Neuronal stem cell (in vitro differentiated cells): Measurements from ENCODE around the gene SPRYD3.

ENCODE experiments used
- DNase-seq: peaks from one replicate; pipeline ENCODE4 v3.0.0-alpha.2; 2013; ENCODE audit warnings: low spot score
- H2AFZ ChIP-seq: one replicate; pipeline ENCODE4 v1.6.1; 2013; ENCODE audit warnings: mild to moderate bottlenecking, low read length, inconsistent platforms
- H2AK5ac ChIP-seq: 2 replicates; pipeline ENCODE4 v1.6.1; 2013; ENCODE audit warnings: low read depth, mild to moderate bottlenecking, inconsistent platforms, low read length, moderate library complexity, mixed read lengths
- H2BK120ac ChIP-seq: 2 replicates; pipeline ENCODE4 v1.6.1; 2013; ENCODE audit warnings: low read depth, mild to moderate bottlenecking, inconsistent platforms, low read length, moderate library complexity, mixed read lengths
- H2BK12ac ChIP-seq: one replicate; pipeline ENCODE4 v1.6.1; 2013; ENCODE audit warnings: low read length, inconsistent platforms
- H2BK15ac ChIP-seq: 2 replicates; pipeline ENCODE4 v1.6.1; 2013; ENCODE audit warnings: mild to moderate bottlenecking, low read length, inconsistent platforms, mixed read lengths
- H2BK5ac ChIP-seq: one replicate; pipeline ENCODE4 v1.6.1; 2013; ENCODE audit warnings: inconsistent platforms, mild to moderate bottlenecking, low read length, moderate library complexity
- H3K14ac ChIP-seq: one replicate; pipeline ENCODE4 v1.6.1; 2013; ENCODE audit warnings: low read length, inconsistent platforms
- H3K18ac ChIP-seq: 2 replicates; pipeline ENCODE4 v1.6.1; 2013; ENCODE audit warnings: low read length, inconsistent platforms
- H3K23ac ChIP-seq: 2 replicates; pipeline ENCODE4 v1.6.1; 2013; ENCODE audit warnings: low read depth, mild to moderate bottlenecking, mixed read lengths, low read length, inconsistent platforms; ENCODE audit not compliant: poor library complexity
- H3K27ac ChIP-seq: replicated peaks from 3 replicates; pipeline ENCODE4 v1.5.1; 2013; ENCODE audit warnings: low read length, inconsistent platforms
- H3K27me3 ChIP-seq, 3 experiments: 2 replicates each; pipeline ENCODE4 v1.6.1; 2013; ENCODE audit warnings: low read length in 3 of 3, mild to moderate bottlenecking in 2 of 3, inconsistent platforms in 1 of 3, low read depth in 1 of 3, mixed read lengths in 1 of 3, moderate library complexity in 1 of 3; ENCODE audit not compliant: control insufficient read depth in 3 of 3, insufficient read depth in 3 of 3
- H3K36me3 ChIP-seq, 2 donors: replicated peaks in 1 of 2; 2 replicates each; pipeline ENCODE4 v1.6.1; 2013; ENCODE audit warnings: low read length in 2 of 2; ENCODE audit not compliant: control insufficient read depth in 2 of 2, insufficient read depth in 2 of 2
- H3K4ac ChIP-seq: 2 replicates; pipeline ENCODE4 v1.6.1; 2013; ENCODE audit warnings: inconsistent platforms, mild to moderate bottlenecking, low read length, moderate library complexity
- H3K4me1 ChIP-seq, 2 donors: 1 replicate in 1 of 2; 2 replicates in 1 of 2; pipeline ENCODE4 v1.6.1; 2013; ENCODE audit warnings: low read length in 2 of 2, low read depth in 1 of 2; ENCODE audit not compliant: control insufficient read depth in 2 of 2, insufficient read depth in 1 of 2
- H3K4me2 ChIP-seq: one replicate; pipeline ENCODE4 v1.6.1; 2013; ENCODE audit warnings: mild to moderate bottlenecking, low read length, inconsistent platforms; ENCODE audit not compliant: insufficient read depth, poor library complexity, severe bottlenecking
- H3K4me3 ChIP-seq, 2 donors: 2 replicates each; pipeline ENCODE4 v1.5.1; 2013; ENCODE audit warnings: low read length in 2 of 2, mild to moderate bottlenecking in 2 of 2, inconsistent platforms in 1 of 2, moderate library complexity in 1 of 2
- H3K79me1 ChIP-seq: one replicate; pipeline ENCODE4 v1.6.1; 2013; ENCODE audit warnings: low read depth, mild to moderate bottlenecking, inconsistent platforms, low read length, moderate library complexity
- H3K9ac ChIP-seq: one replicate; pipeline ENCODE4 v1.6.1; 2013; ENCODE audit warnings: mild to moderate bottlenecking, low read depth, low read length, inconsistent platforms; ENCODE audit not compliant: poor library complexity
- H3K9me3 ChIP-seq, 2 donors: replicated peaks in 1 of 2; 2 replicates each; pipeline versions ENCODE3 to v1.6.1; 2013; ENCODE audit warnings: low read length in 2 of 2, mild to moderate bottlenecking in 2 of 2, inconsistent platforms in 1 of 2, low read depth in 1 of 2, mixed read lengths in 1 of 2, moderate library complexity in 1 of 2; ENCODE audit not compliant: control insufficient read depth in 2 of 2, insufficient read depth in 1 of 2
- H4K8ac ChIP-seq: one replicate; pipeline ENCODE4 v1.6.1; 2013; ENCODE audit warnings: low read depth, mild to moderate bottlenecking, inconsistent platforms, low read length, moderate library complexity
- H4K91ac ChIP-seq: one replicate; pipeline ENCODE4 v1.6.1; 2013; ENCODE audit warnings: low read length, low read depth, mild to moderate bottlenecking, inconsistent platforms; ENCODE audit not compliant: poor library complexity
- WGBS, 2 donors: extraction: QIAGEN DNeasy Blood & Tissue Kit; methylation state at CpG; one replicate each; pipeline ENCODE4 v1.1.7; 2013; ENCODE audit warnings: missing lambda C conversion rate in 2 of 2, mixed read lengths in 1 of 2; ENCODE audit not compliant: insufficient read length in 2 of 2, insufficient replicate concordance in 1 of 2; ENCODE audit errors: extremely low coverage in 2 of 2; 5-methylcytosine and 5-hydroxymethylcytosine counted together

Gene SPRYD3

DNA sequence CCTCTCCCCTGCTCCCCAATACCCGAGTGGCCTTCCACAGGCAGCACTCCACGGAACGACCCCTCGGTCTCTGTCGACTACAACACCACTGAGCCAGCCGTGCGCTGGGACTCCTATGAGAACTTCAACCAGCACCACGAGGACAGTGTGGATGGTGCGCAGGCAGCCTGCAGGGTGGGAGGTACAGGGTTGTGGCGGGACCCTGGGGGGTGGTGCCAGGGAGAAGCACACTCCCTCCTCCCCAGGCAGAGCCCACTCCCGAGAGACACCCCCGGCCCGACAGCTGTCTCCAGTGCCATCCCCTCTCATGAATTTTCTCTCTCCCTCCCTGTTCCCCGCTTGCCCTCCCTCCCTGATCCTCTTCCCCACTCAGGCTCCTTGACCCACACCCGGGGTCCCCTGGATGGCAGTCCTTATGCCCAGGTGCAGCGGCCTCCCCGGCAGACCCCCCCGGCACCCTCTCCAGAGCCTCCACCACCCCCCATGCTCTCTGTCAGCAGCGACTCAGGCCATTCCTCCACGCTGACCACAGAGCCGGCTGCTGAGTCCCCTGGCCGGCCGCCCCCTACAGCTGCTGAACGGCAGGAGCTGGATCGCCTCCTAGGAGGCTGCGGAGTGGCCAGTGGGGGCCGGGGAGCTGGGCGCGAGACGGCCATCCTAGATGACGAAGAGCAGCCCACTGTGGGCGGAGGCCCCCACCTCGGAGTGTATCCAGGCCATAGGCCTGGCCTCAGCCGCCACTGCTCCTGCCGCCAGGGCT, 20.3 kb downstream of the SPRYD3 start:
- Histone ChIP-seq H3K23ac (peak overlapping the region; percentile 89), H2BK12ac (no peak overlapping the region), H2AFZ (no peak overlapping the region), H3K4me2 (no peak overlapping the region), H3K9ac (no peak overlapping the region), H3K18ac (no peak overlapping the region), H4K91ac (no peak overlapping the region), H4K8ac (no peak overlapping the region), H3K4me1 (peaks cover 0 to 2% of the 10 kb centered on the region in 2 donors), H2BK15ac (no peak overlapping the region), H3K14ac (no peak overlapping the region), H3K9me3 (no peaks in the 10 kb centered on the region), H3K27me3 (no peaks in the 10 kb centered on the region), H2BK5ac (no peak overlapping the region), H2AK5ac (peak overlapping the region; percentile 97), H3K36me3 (no peaks in the 10 kb centered on the region), H3K79me1 (no peaks in the 10 kb centered on the region), H3K4me3 (no peak overlapping the region), H2BK120ac (no peak overlapping the region), H3K4ac (no peak overlapping the region), H3K27ac (no peak overlapping the region)
- no CpG with 5 or more reads among the region's 35 CpGs for WGBS, 2 donors
- no peak for DNase-seq

DNA sequence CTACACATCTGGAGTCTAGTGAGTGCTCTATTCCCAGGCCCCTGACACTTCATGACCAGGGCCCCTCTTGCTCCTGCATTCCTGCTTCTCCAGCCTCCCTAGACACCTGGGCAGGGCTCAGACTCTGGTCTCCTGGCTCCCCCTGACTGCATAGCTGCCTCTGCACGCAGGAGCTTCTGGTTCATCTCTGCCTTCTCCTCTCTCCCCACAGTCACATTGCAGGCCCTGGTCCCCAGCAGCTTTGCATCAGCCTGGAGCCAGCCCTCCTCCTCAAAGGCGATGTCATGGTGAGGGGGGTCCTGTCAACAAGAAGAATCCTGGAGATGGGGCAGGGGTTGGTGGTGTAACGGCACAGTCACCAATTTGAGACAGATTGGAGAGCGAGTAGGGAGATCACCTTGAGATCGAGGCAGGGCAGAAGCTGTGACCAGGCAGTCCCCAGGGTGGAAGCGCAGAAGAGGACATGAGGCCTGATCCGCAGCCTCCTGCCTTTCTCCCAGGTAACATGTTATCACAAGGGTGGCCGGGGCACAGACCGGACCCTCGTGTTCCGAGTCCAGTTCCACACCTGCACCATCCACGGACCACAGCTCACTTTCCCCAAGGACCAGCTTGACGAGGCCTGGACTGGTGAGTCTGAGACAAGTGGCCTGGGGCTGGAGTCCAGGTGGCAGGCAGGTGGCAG, 21.2 kb downstream of the SPRYD3 start:
- WGBS, 2 donors = no CpG with 5 or more reads among the region's 13 CpGs

DNA sequence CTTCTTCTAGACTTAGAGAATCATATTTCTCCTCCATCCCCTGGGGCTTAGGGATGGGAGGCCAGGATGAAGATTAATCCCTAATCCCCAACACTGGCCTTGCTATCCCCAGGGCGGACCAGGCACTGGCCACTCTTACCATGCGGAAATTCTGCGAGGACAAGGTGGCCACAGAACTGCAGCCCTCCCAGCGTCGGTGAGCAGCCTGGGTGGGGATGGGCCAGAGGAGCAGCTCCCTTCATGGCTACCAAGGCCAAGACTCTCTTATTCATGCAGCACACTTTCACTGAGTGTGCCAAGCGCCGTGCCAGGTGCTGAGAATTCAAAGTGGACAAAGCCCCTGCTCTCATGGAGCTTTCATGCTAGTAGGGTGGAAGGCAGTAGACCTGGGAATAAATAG, 22.3 kb downstream of the SPRYD3 start:
- DNase-seq = no peak
- Histone ChIP-seq H3K9me3 (no peaks in the 10 kb centered on the region), H3K4me2 (no peak overlapping the region), H4K8ac (no peak overlapping the region), H3K23ac (no peak overlapping the region), H2BK120ac (no peak overlapping the region), H3K4ac (no peak overlapping the region), H2BK15ac (no peak overlapping the region), H3K9ac (no peak overlapping the region), H3K36me3 (no peaks in the 10 kb centered on the region), H3K4me3 (no peak overlapping the region), H2AFZ (no peak overlapping the region), H3K79me1 (no peaks in the 10 kb centered on the region), H3K18ac (no peak overlapping the region), H3K14ac (no peak overlapping the region), H2AK5ac (no peak overlapping the region), H3K27me3 (no peaks in the 10 kb centered on the region), H4K91ac (no peak overlapping the region), H2BK12ac (no peak overlapping the region), H3K27ac (no peak overlapping the region), H2BK5ac (no peak overlapping the region), H3K4me1 (peaks cover 0 to 6% of the 10 kb centered on the region in 2 donors)
- no CpG with 5 or more reads among the region's 7 CpGs for WGBS, 2 donors

More for the DNA sequence above, 21.2 kb downstream of the SPRYD3 start:
- Histone ChIP-seq H3K23ac (peak overlapping the region; percentile 34), H3K36me3 (no peaks in the 10 kb centered on the region), H2BK15ac (peak overlapping the region; percentile 62), H3K9ac (peak overlapping the region; percentile 13), H4K8ac (no peak overlapping the region), H3K4me2 (no peak overlapping the region), H3K27me3 (no peaks in the 10 kb centered on the region), H2BK12ac (no peak overlapping the region), H3K79me1 (no peaks in the 10 kb centered on the region), H2BK120ac (no peak overlapping the region), H3K18ac (peak overlapping the region; percentile 41), H3K4ac (no peak overlapping the region), H4K91ac (no peak overlapping the region), H3K9me3 (no peaks in the 10 kb centered on the region), H3K27ac (no peak overlapping the region), H2AK5ac (peak overlapping the region; percentile 39), H3K14ac (no peak overlapping the region), H3K4me1 (peaks cover 0 to 6% of the 10 kb centered on the region in 2 donors), H2AFZ (no peak overlapping the region), H2BK5ac (no peak overlapping the region), H3K4me3 (no peak overlapping the region)
- no peak for DNase-seq

DNA sequence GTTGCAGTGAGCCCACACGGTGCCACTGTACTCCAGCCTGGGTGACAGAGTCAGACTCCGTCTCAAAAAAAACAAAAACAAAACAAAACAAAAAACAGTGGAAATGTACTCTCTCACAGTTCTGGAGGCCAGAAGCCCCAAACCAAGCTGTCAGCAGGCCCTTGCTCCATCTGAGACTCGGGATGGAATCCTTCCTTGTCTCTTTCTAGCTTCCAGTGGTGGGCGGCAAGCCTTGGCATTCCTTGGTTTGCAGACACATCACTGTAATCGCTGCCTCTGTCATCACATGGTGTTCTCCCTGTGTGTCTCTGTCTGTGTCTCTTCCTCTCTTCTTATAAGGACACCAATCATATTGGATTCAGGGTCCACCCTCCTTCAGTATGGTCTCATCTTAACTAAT, 22.9 kb downstream of the SPRYD3 start:
- WGBS, 2 donors = no CpG with 5 or more reads among the region's 5 CpGs
- no peak overlapping the region for H2BK120ac ChIP-seq
- no peaks in the 10 kb centered on the region for H3K27me3 ChIP-seq
- peaks cover 5 to 8% of the 10 kb centered on the region in 2 donors for H3K4me1 ChIP-seq
- H3K23ac ChIP-seq = no peak overlapping the region
- H2BK15ac ChIP-seq = no peak overlapping the region
- H3K79me1 ChIP-seq = no peaks in the 10 kb centered on the region
- no peak overlapping the region for H2BK5ac ChIP-seq
- no peak for DNase-seq
- no peak overlapping the region for H2AK5ac ChIP-seq
- no peak overlapping the region for H2BK12ac ChIP-seq
- H3K9me3 ChIP-seq = no peaks in the 10 kb centered on the region
- no peaks in the 10 kb centered on the region for H3K36me3 ChIP-seq
- no peak overlapping the region for H4K91ac ChIP-seq
- H3K4ac ChIP-seq = no peak overlapping the region
- H3K9ac ChIP-seq = no peak overlapping the region
- no peak overlapping the region for H3K27ac ChIP-seq
- H3K14ac ChIP-seq = no peak overlapping the region
- H4K8ac ChIP-seq = no peak overlapping the region
- H3K4me3 ChIP-seq = no peak overlapping the region
- no peak overlapping the region for H3K4me2 ChIP-seq
- H3K18ac ChIP-seq = no peak overlapping the region
- H2AFZ ChIP-seq = no peak overlapping the region
